HG03175 (cell line): ENCODE measurements around the gene UMPS.

Experiments used
- ATAC-seq: cut with Tn5 transposase; IDR thresholded peaks from one replicate; pipeline ENCODE4 v1.9.1; 2021; ENCODE audit warnings: mild to moderate bottlenecking, moderate library complexity; ENCODE audit not compliant: unreplicated experiment

UMPS gene

DNA sequence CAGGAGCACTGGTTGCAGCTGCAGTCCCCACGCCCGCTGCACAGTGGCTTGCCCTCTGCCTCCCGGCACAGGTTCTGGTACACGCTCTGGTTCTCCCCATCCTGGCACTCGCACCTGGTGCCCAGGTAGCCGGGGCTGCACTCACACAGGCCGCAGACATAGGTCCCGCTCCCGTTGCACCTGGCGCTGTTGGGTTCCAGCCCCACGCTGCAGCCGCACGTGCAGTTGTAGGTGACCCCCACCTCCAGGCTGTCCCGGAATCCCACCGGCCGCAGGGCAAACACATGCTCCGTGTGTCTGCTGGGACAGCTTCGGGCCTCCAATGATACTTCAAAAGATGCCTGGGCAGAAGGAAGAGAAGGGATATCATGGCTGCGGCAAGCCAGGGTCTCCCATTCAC, 66.2 kb downstream of the UMPS start:
- no peak for ATAC-seq

DNA sequence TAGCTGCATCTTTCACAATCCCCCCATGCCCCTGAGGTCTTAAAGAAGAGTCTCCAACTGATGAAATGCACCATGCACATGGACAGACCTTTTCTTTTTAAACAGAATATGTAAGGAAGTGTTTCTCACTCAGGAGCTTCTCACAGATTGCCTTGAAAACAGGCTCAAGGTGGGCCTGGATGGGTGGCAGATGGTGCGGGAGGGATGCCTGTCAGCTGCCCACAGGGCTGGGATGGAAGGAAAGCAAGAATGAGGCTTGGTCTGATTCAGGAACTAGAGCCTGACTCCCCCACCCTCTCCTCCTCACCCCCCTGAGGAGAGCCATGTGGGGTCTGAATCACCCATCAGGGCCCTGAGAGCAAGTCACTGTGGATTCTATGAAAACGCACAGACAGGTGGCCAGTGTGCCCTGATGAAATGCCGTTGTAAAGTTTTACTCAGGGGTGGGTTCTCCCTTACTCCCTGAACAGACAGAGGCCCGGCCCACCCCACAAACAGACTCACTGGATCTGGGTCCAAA, 67.2 kb downstream of the UMPS start:
- no peak for ATAC-seq
